ENCODE results near the gene MTG1.

The MTG1 gene

GRCh38 chr10:133394064-133394663 is at the start of gene MTG1:
MTG1 (plus strand) TSS chr10:133394157; CDS start chr10:133394221, 64 bp downstream.
- peak; percentile 88 for DNase-seq (ENCODE audit: low read depth, low spot score)

- no peak for DNase-seq (ENCODE audit: low read depth, low spot score)
These were observed 49.7 kb upstream of the MTG1 start for GRCh38 chr10:133344236-133344635.

- DNase-seq (ENCODE audit: low read depth, low spot score), result no peak
These were observed 47.5 kb upstream of the MTG1 start for GRCh38 chr10:133346413-133346812.

GRCh38 chr10:133347710-133348517 is 46.0 kb upstream of the MTG1 start:
- DNase-seq (ENCODE audit: low read depth, low spot score), result no peak

GRCh38 chr10:133349160-133349568 is 44.8 kb upstream of the MTG1 start:
- no peak for DNase-seq (ENCODE audit: low read depth, low spot score)

GRCh38 chr10:133349577-133350011 is 44.4 kb upstream of the MTG1 start:
- DNase-seq (ENCODE audit: low read depth, low spot score), result no peak

- DNase-seq (ENCODE audit: low read depth, low spot score), result no peak
These were observed 43.5 kb upstream of the MTG1 start for GRCh38 chr10:133350283-133350949.

GRCh38 chr10:133350950-133351329 is 43.0 kb upstream of the MTG1 start:
- DNase-seq (ENCODE audit: low read depth, low spot score), result no peak

GRCh38 chr10:133351408-133352318 is 42.3 kb upstream of the MTG1 start:
- DNase-seq (ENCODE audit: low read depth, low spot score), result no peak

GRCh38 chr10:133353202-133353959 is 40.6 kb upstream of the MTG1 start:
- DNase-seq (ENCODE audit: low read depth, low spot score), result no peak

- no peak for DNase-seq (ENCODE audit: low read depth, low spot score)
These were observed 39.9 kb upstream of the MTG1 start for GRCh38 chr10:133353988-133354605.

- DNase-seq (ENCODE audit: low read depth, low spot score), result no peak
These were observed 39.2 kb upstream of the MTG1 start for GRCh38 chr10:133354672-133355240.

GRCh38 chr10:133355266-133355665 is 38.7 kb upstream of the MTG1 start:
- no peak for DNase-seq (ENCODE audit: low read depth, low spot score)

GRCh38 chr10:133355991-133356390 is 38.0 kb upstream of the MTG1 start:
- no peak for DNase-seq (ENCODE audit: low read depth, low spot score)

GRCh38 chr10:133356549-133357284 is 37.2 kb upstream of the MTG1 start:
- DNase-seq (ENCODE audit: low read depth, low spot score), result no peak

- DNase-seq (ENCODE audit: low read depth, low spot score), result peak; percentile 49
These were observed 36.4 kb upstream of the MTG1 start, which contains the start of gene FUOM for GRCh38 chr10:133357285-133358161. FUOM (minus strand) TSS chr10:133358019; CDS start chr10:133358007, 12 bp downstream.

- DNase-seq (ENCODE audit: low read depth, low spot score), result no peak
These were observed 35.6 kb upstream of the MTG1 start for GRCh38 chr10:133358162-133358924.
